Ascending aorta (tissue), 2 donors: Measurements from ENCODE around the gene RBM4B. TPM values are rescaled to one million over a fixed set of nuclear protein-coding genes. Genes with fewer than 3 reads are reported as not detected.

Source experiments
- DNase-seq, 2 donors: peaks; one replicate each; pipeline ENCODE4 v3.0.0-alpha.2; 2019; ENCODE audit warnings: low spot score in 2 of 2
- H3K27ac ChIP-seq, 2 donors: fragments of 200-600 bp; sonication (generic); one replicate each; pipeline ENCODE4 v1.5.1; 2016 to 2017; ENCODE audit warnings: mild to moderate bottlenecking in 1 of 2
- H3K27me3 ChIP-seq: fragments of 200-600 bp; sonication (generic); one replicate; pipeline ENCODE4 v1.5.1; 2017
- H3K36me3 ChIP-seq, 2 donors: fragments of 200-600 bp; sonication (generic); one replicate each; pipeline ENCODE4 v1.5.1; 2016
- H3K4me1 ChIP-seq, 2 donors: fragments of 200-600 bp; sonication (generic); one replicate each; pipeline ENCODE4 v1.5.1; 2016 to 2017; ENCODE audit warnings: mild to moderate bottlenecking in 1 of 2
- H3K4me3 ChIP-seq, 2 donors: fragments of 200-600 bp; sonication (generic); one replicate each; pipeline ENCODE4 v1.5.1; 2016 to 2017; ENCODE audit warnings: mild to moderate bottlenecking in 1 of 2
- H3K9me3 ChIP-seq, 2 donors: fragments of 200-600 bp; sonication (generic); one replicate each; pipeline ENCODE4 v1.5.1; 2016
- intact Hi-C: fragments of 100-400 bp; cut with DNase I; formaldehyde crosslinking; loops from one replicate; pipeline ENCODE4 v1.15.1; 2023
- total RNA-seq: library from RNA; depleted of rRNA; stranded (reverse); fragments of >200 nt; gene quantifications from one replicate; pipeline ENCODE4 v1.1.0, GENCODE V29; 2016
- TF ChIP-seq, protein P1 (sequence below), 3 experiments: fragments of 200-600 bp in 2 of 3; fragments of 450-650 bp in 1 of 3; sonication (generic) in 2 of 3; IDR thresholded peaks; one replicate each; pipeline ENCODE4 v1.5.1; 2016 to 2019; ENCODE audit warnings: antibody characterized with exemption in 3 of 3, mild to moderate bottlenecking in 1 of 3, moderate library complexity in 1 of 3

Gene RBM4B
- total RNA-seq, 1 donor from 2014 or later: 87.0 TPM

GRCh38 chr11:66710384-66710930, 32.8 kb upstream of the RBM4B start:
- H3K9me3 ChIP-seq: no peaks in the 10 kb centered on the region
- TF ChIP-seq, protein P1, sequence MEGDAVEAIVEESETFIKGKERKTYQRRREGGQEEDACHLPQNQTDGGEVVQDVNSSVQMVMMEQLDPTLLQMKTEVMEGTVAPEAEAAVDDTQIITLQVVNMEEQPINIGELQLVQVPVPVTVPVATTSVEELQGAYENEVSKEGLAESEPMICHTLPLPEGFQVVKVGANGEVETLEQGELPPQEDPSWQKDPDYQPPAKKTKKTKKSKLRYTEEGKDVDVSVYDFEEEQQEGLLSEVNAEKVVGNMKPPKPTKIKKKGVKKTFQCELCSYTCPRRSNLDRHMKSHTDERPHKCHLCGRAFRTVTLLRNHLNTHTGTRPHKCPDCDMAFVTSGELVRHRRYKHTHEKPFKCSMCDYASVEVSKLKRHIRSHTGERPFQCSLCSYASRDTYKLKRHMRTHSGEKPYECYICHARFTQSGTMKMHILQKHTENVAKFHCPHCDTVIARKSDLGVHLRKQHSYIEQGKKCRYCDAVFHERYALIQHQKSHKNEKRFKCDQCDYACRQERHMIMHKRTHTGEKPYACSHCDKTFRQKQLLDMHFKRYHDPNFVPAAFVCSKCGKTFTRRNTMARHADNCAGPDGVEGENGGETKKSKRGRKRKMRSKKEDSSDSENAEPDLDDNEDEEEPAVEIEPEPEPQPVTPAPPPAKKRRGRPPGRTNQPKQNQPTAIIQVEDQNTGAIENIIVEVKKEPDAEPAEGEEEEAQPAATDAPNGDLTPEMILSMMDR (IDR thresholded peaks at IDR 0.05): no peak
- no peak overlapping the region for H3K4me3 ChIP-seq
- intact Hi-C loops: no loop called here
- no peaks in the 10 kb centered on the region for H3K4me1 ChIP-seq
- no peaks in the 10 kb centered on the region for H3K36me3 ChIP-seq
- DNase-seq: no peak
- H3K27me3 ChIP-seq: no peaks in the 10 kb centered on the region
- H3K27ac ChIP-seq: no peak overlapping the region

DNA sequence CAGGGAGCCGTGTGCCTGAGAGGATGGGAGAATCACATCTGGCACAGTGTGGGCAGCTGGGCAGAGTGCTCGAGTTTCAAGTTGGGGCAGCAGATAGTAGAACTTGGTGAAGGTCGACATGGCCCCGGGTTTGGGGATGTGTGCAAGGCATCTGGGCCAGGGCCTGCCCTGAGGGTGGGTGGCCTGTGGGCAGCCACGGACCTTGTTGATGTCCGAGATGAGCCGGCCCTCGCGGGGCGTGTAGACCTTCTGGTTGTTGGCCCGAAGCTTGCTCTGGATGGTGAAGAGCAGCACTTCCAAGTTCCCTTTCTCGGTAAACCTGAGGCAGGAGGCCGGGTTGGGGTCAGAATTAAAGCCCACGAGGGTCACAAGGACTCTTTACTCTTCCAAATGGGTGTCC, 31.0 kb upstream of the RBM4B start:
- intact Hi-C loops: no loop called here
- Histone ChIP-seq H3K4me3 (no peak overlapping the region), H3K4me1 (no peaks in the 10 kb centered on the region), H3K27me3 (no peaks in the 10 kb centered on the region), H3K27ac (no peak overlapping the region), H3K9me3 (no peaks in the 10 kb centered on the region), H3K36me3 (no peaks in the 10 kb centered on the region)
- no peak for DNase-seq
- TF ChIP-seq, protein P1 (IDR thresholded peaks at IDR 0.05): no peak

DNA sequence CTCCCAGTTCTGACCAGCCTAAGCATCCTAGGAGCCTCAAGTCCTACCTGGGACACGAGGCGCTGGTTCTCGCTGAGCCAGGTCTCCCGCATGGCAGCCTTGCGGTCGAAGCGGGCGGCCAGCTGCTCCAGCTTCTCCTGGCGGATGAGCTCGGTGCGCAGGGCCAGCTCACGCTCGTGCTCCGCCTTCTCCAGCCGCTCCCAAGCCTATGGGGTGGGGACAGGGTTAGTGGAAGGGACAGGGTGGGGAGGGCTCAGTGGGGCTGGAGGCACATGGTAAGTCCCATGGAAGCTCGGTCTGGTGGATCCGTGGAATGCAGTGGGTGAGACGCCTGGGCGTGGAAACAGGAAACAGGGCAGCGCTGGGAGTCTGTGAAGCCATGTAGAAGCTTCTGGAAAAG, 30.4 kb upstream of the RBM4B start:
- TF ChIP-seq, protein P1 (IDR thresholded peaks at IDR 0.05): no peak
- no peak overlapping the region for H3K27ac ChIP-seq
- intact Hi-C loops: no loop called here

DNA sequence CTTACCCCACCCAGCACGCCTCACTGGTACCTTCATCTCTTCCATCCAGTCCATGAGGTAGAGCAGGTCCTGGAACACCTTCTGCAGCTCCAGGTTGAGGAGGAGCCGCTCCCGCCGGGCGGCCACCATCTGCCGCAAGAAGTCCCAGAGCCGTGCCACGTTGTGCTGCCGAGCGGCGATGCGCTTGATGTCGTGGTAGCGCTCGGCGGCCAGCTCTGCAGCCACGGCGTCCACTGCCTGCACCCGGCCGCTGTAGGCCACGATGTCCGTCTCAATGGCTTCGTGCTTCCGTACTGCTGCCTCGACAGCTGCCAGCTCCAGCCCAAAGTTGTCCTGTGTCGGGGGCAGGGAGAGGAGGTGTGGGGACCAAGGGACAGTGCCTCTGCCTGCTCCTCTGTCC, 29.8 kb upstream of the RBM4B start:
- Histone ChIP-seq H3K9me3 (no peaks in the 10 kb centered on the region), H3K36me3 (no peaks in the 10 kb centered on the region), H3K4me3 (no peak overlapping the region), H3K27ac (no peak overlapping the region), H3K27me3 (no peaks in the 10 kb centered on the region), H3K4me1 (no peaks in the 10 kb centered on the region)
- no peak for DNase-seq
- TF ChIP-seq, protein P1 (IDR thresholded peaks at IDR 0.05): no peak
- intact Hi-C loops: no loop called here

More for the DNA sequence above, 30.4 kb upstream of the RBM4B start:
- H3K4me1 ChIP-seq: no peaks in the 10 kb centered on the region
- H3K4me3 ChIP-seq: no peak overlapping the region
- H3K9me3 ChIP-seq: no peaks in the 10 kb centered on the region
- H3K36me3 ChIP-seq: no peaks in the 10 kb centered on the region
- no peaks in the 10 kb centered on the region for H3K27me3 ChIP-seq
- no peak for DNase-seq

- Histone ChIP-seq H3K9me3 (no peaks in the 10 kb centered on the region), H3K27me3 (no peaks in the 10 kb centered on the region), H3K27ac (no peak overlapping the region), H3K36me3 (no peaks in the 10 kb centered on the region), H3K4me3 (no peak overlapping the region), H3K4me1 (no peaks in the 10 kb centered on the region)
- DNase-seq: no peak
- intact Hi-C loops: no loop called here
- TF ChIP-seq, protein P1 (IDR thresholded peaks at IDR 0.05): no peak
These were observed 29.3 kb upstream of the RBM4B start for GRCh38 chr11:66706989-66707388.
